Stimulated activated naive CD8-positive, alpha-beta T cell treated with anti-CD3 and anti-CD28 coated beads, Interleukin-15, Interleukin-2, amounts not matched to agents 100 ng/mL and 50 ng/mL, for 24 hours (primary cell): Measurements from ENCODE around the gene SLC8A3.

Source experiments
- H3K27ac Mint-ChIP-seq: one replicate; pipeline ENCODE4 v1.8.0; 2021; ENCODE audit warnings: mild to moderate bottlenecking, mixed read lengths
- H3K27me3 Mint-ChIP-seq: one replicate; pipeline ENCODE4 v1.8.0; 2021; ENCODE audit warnings: mixed read lengths
- H3K36me3 Mint-ChIP-seq: one replicate; pipeline ENCODE4 v1.8.0; 2021; ENCODE audit warnings: low read depth, mixed read lengths
- H3K4me1 Mint-ChIP-seq: one replicate; pipeline ENCODE4 v1.8.0; 2021; ENCODE audit warnings: low read depth, mixed read lengths
- H3K4me3 Mint-ChIP-seq: one replicate; pipeline ENCODE4 v1.8.0; 2021; ENCODE audit warnings: mild to moderate bottlenecking, mixed read lengths
- H3K9me3 Mint-ChIP-seq: one replicate; pipeline ENCODE4 v1.8.0; 2021; ENCODE audit warnings: mixed read lengths

The SLC8A3 gene

GRCh38 chr14:70047598-70048312 is 141.0 kb downstream of the SLC8A3 start:
- Mint-ChIP-seq H3K4me1 (peaks cover 7% of the 10 kb centered on the region), H3K9me3 (no peaks in the 10 kb centered on the region), H3K27ac (no peak overlapping the region), H3K36me3 (no peaks in the 10 kb centered on the region), H3K27me3 (peaks cover 18% of the 10 kb centered on the region), H3K4me3 (no peak overlapping the region)

- Mint-ChIP-seq H3K27me3 (peaks cover 23% of the 10 kb centered on the region), H3K4me3 (no peak overlapping the region), H3K27ac (no peak overlapping the region), H3K9me3 (no peaks in the 10 kb centered on the region), H3K4me1 (no peaks in the 10 kb centered on the region), H3K36me3 (no peaks in the 10 kb centered on the region)
Measured at GRCh38 chr14:70045844-70046535, 142.8 kb downstream of the SLC8A3 start.

- Mint-ChIP-seq H3K27me3 (peaks cover 23% of the 10 kb centered on the region), H3K4me1 (no peaks in the 10 kb centered on the region), H3K27ac (no peak overlapping the region), H3K36me3 (no peaks in the 10 kb centered on the region), H3K9me3 (no peaks in the 10 kb centered on the region), H3K4me3 (no peak overlapping the region)
Measured at GRCh38 chr14:70045310-70045709, 143.4 kb downstream of the SLC8A3 start.

GRCh38 chr14:70043001-70043400 is 145.8 kb downstream of the SLC8A3 start:
- Mint-ChIP-seq H3K4me1 (no peaks in the 10 kb centered on the region), H3K27ac (no peak overlapping the region), H3K36me3 (no peaks in the 10 kb centered on the region), H3K4me3 (no peak overlapping the region), H3K27me3 (peaks cover 35% of the 10 kb centered on the region), H3K9me3 (no peaks in the 10 kb centered on the region)

GRCh38 chr14:70036665-70037064 is 152.1 kb downstream of the SLC8A3 start:
- Mint-ChIP-seq H3K9me3 (no peaks in the 10 kb centered on the region), H3K27ac (no peak overlapping the region), H3K36me3 (no peaks in the 10 kb centered on the region), H3K4me3 (no peak overlapping the region), H3K4me1 (no peaks in the 10 kb centered on the region), H3K27me3 (peaks cover 12% of the 10 kb centered on the region)

GRCh38 chr14:70034257-70034656 is 154.5 kb downstream of the SLC8A3 start:
- H3K36me3 Mint-ChIP-seq = no peaks in the 10 kb centered on the region
- no peak overlapping the region for H3K27ac Mint-ChIP-seq
- no peaks in the 10 kb centered on the region for H3K9me3 Mint-ChIP-seq
- peaks cover 4% of the 10 kb centered on the region for H3K27me3 Mint-ChIP-seq
- no peaks in the 10 kb centered on the region for H3K4me1 Mint-ChIP-seq
- H3K4me3 Mint-ChIP-seq = no peak overlapping the region

- Mint-ChIP-seq H3K4me1 (no peaks in the 10 kb centered on the region), H3K27ac (no peak overlapping the region), H3K4me3 (no peak overlapping the region), H3K27me3 (peaks cover 2% of the 10 kb centered on the region), H3K9me3 (no peaks in the 10 kb centered on the region), H3K36me3 (no peaks in the 10 kb centered on the region)
Measured at GRCh38 chr14:70033561-70033960, 155.2 kb downstream of the SLC8A3 start.

- H3K36me3 Mint-ChIP-seq = no peaks in the 10 kb centered on the region
- no peak overlapping the region for H3K27ac Mint-ChIP-seq
- no peak overlapping the region for H3K4me3 Mint-ChIP-seq
- H3K27me3 Mint-ChIP-seq = no peaks in the 10 kb centered on the region
- H3K4me1 Mint-ChIP-seq = no peaks in the 10 kb centered on the region
- no peaks in the 10 kb centered on the region for H3K9me3 Mint-ChIP-seq
Measured at GRCh38 chr14:70033116-70033515, 155.6 kb downstream of the SLC8A3 start.

GRCh38 chr14:70032447-70032846 is 156.3 kb downstream of the SLC8A3 start:
- Mint-ChIP-seq H3K27ac (no peak overlapping the region), H3K27me3 (no peaks in the 10 kb centered on the region), H3K4me1 (no peaks in the 10 kb centered on the region), H3K9me3 (no peaks in the 10 kb centered on the region), H3K36me3 (no peaks in the 10 kb centered on the region), H3K4me3 (no peak overlapping the region)

- H3K4me1 Mint-ChIP-seq = no peaks in the 10 kb centered on the region
- H3K4me3 Mint-ChIP-seq = no peak overlapping the region
- H3K27me3 Mint-ChIP-seq = no peaks in the 10 kb centered on the region
- no peaks in the 10 kb centered on the region for H3K9me3 Mint-ChIP-seq
- no peak overlapping the region for H3K27ac Mint-ChIP-seq
- H3K36me3 Mint-ChIP-seq = no peaks in the 10 kb centered on the region
Measured at GRCh38 chr14:70032016-70032415, 156.7 kb downstream of the SLC8A3 start.

- no peaks in the 10 kb centered on the region for H3K4me1 Mint-ChIP-seq
Measured at GRCh38 chr14:70029296-70030132, 159.2 kb downstream of the SLC8A3 start.

GRCh38 chr14:70027785-70028428 is 160.8 kb downstream of the SLC8A3 start:
- Mint-ChIP-seq H3K4me3 (no peak overlapping the region), H3K27ac (no peak overlapping the region), H3K4me1 (no peaks in the 10 kb centered on the region), H3K9me3 (no peaks in the 10 kb centered on the region), H3K36me3 (no peaks in the 10 kb centered on the region), H3K27me3 (no peaks in the 10 kb centered on the region)

More at GRCh38 chr14:70029296-70030132, 159.2 kb downstream of the SLC8A3 start:
- Mint-ChIP-seq H3K27ac (no peak overlapping the region), H3K36me3 (no peaks in the 10 kb centered on the region), H3K27me3 (no peaks in the 10 kb centered on the region), H3K9me3 (no peaks in the 10 kb centered on the region), H3K4me3 (no peak overlapping the region)

GRCh38 chr14:70023871-70024270 is 164.9 kb downstream of the SLC8A3 start:
- H3K4me3 Mint-ChIP-seq = no peak overlapping the region
- H3K36me3 Mint-ChIP-seq = no peaks in the 10 kb centered on the region
- peaks cover 2% of the 10 kb centered on the region for H3K4me1 Mint-ChIP-seq
- H3K27ac Mint-ChIP-seq = no peak overlapping the region
- no peaks in the 10 kb centered on the region for H3K9me3 Mint-ChIP-seq
- no peaks in the 10 kb centered on the region for H3K27me3 Mint-ChIP-seq

- Mint-ChIP-seq H3K27me3 (no peaks in the 10 kb centered on the region), H3K36me3 (no peaks in the 10 kb centered on the region), H3K27ac (no peak overlapping the region), H3K4me3 (no peak overlapping the region), H3K9me3 (no peaks in the 10 kb centered on the region), H3K4me1 (peaks cover 11% of the 10 kb centered on the region)
Measured at GRCh38 chr14:70022771-70023445, 165.8 kb downstream of the SLC8A3 start.
